WTC11 (cell line): ENCODE data around the gene MS4A13. TPM values are rescaled to one million over a fixed set of nuclear protein-coding genes. Genes with fewer than 3 reads are reported as not detected.
"Not testable (repeated sequence)": the region's sequence is repeated elsewhere in the genome, so short reads cannot be mapped to it uniquely, and the experiment has no call there.

Experiments used
- ATAC-seq: fragments of 200-7000 bp; cut with Tn5 transposase; 2 replicates; pipeline ENCODE4 v1.10.0; 2021; ENCODE audit warnings: mild to moderate bottlenecking, moderate library complexity
- CTCF ChIA-PET: fragments of 300-600 bp; sonication (Branson Sonifier 250); formaldehyde crosslinking; loops from one replicate; lab custom pipeline; 2021; ENCODE audit warnings: antibody characterized with exemption; lab: Charles Lee
- POLR2A ChIA-PET: fragments of 350-600 bp; sonication (Branson Sonifier 250); formaldehyde crosslinking; loops from one replicate; lab custom pipeline; 2021; ENCODE audit warnings: antibody characterized with exemption; lab: Charles Lee
- DNase-seq: peaks from one replicate; pipeline ENCODE4 v3.0.0; 2021; ENCODE audit warnings: low spot score
- H3K27ac Mint-ChIP-seq: 2 replicates; pipeline ENCODE4 v1.8.0; 2021; ENCODE audit warnings: mixed read lengths
- H3K27me3 Mint-ChIP-seq: 2 replicates; pipeline ENCODE4 v1.8.0; 2021; ENCODE audit warnings: low read depth, mild to moderate bottlenecking, moderate library complexity, mixed read lengths
- H3K36me3 Mint-ChIP-seq: 2 replicates; pipeline ENCODE4 v1.8.0; 2021; ENCODE audit warnings: mixed read lengths
- H3K4me1 Mint-ChIP-seq: 2 replicates; pipeline ENCODE4 v1.8.0; 2022; ENCODE audit warnings: mixed read lengths
- H3K4me3 Mint-ChIP-seq: 2 replicates; pipeline ENCODE4 v1.8.0; 2021; ENCODE audit warnings: mild to moderate bottlenecking, moderate library complexity, mixed read lengths
- H3K9me3 Mint-ChIP-seq: 2 replicates; pipeline ENCODE4 v1.8.0; 2021; ENCODE audit warnings: mixed read lengths
- AR ChIP-seq: fragments of 250-450 bp; sonication (Bioruptor Pico); IDR thresholded peaks from 2 replicates; pipeline ENCODE4 v1.9.0; 2021; ENCODE audit warnings: mild to moderate bottlenecking
- ARID4B ChIP-seq: sonication (generic); formaldehyde crosslinking; IDR thresholded peaks from 2 replicates; pipeline ENCODE4 v1.8.0; 2023; ENCODE audit warnings: missing genetic modification reagents, mild to moderate bottlenecking, borderline replicate concordance
- ATF3 ChIP-seq: sonication (generic); formaldehyde crosslinking; conservative IDR thresholded peaks from 2 replicates; pipeline ENCODE4 v1.8.1; 2022; ENCODE audit warnings: mild to moderate bottlenecking, missing genetic modification reagents
- E2F4 ChIP-seq: sonication (generic); formaldehyde crosslinking; IDR thresholded peaks from 2 replicates; pipeline ENCODE4 v1.8.1; 2022; ENCODE audit warnings: low read depth, mild to moderate bottlenecking, moderate library complexity, missing genetic modification reagents, borderline replicate concordance
- ELF4 ChIP-seq: sonication (generic); formaldehyde crosslinking; IDR thresholded peaks from 2 replicates; pipeline ENCODE4 v1.8.1; 2022; ENCODE audit warnings: low read depth, mild to moderate bottlenecking, moderate library complexity, missing genetic modification reagents
- EMX1 ChIP-seq: fragments of 250-450 bp; sonication (Bioruptor Pico); IDR thresholded peaks from 2 replicates; pipeline ENCODE4 v1.8.0; 2021; ENCODE audit warnings: mild to moderate bottlenecking
- IRF2 ChIP-seq: sonication (generic); formaldehyde crosslinking; IDR thresholded peaks from 2 replicates; pipeline ENCODE4 v1.8.0; 2022; ENCODE audit warnings: low read depth, missing genetic modification reagents, borderline replicate concordance
- JAZF1 ChIP-seq: fragments of 250-450 bp; sonication (Bioruptor Pico); IDR thresholded peaks from 2 replicates; pipeline ENCODE4 v1.9.0; 2021; ENCODE audit warnings: moderate library complexity, mild to moderate bottlenecking, inconsistent platforms
- JUN ChIP-seq: sonication (generic); formaldehyde crosslinking; IDR thresholded peaks from 2 replicates; pipeline ENCODE4 v1.8.0; 2023; ENCODE audit warnings: mild to moderate bottlenecking, missing genetic modification reagents
- KAT7 ChIP-seq: sonication (generic); formaldehyde crosslinking; IDR thresholded peaks from 2 replicates; pipeline ENCODE4 v1.8.1; 2023; ENCODE audit warnings: missing genetic modification reagents, mild to moderate bottlenecking, borderline replicate concordance
- MXD4 ChIP-seq: fragments of 250-450 bp; sonication (Bioruptor Pico); IDR thresholded peaks from 2 replicates; pipeline ENCODE4 v1.8.0; 2021; ENCODE audit warnings: mild to moderate bottlenecking, moderate library complexity, borderline replicate concordance
- NFE2L1 ChIP-seq: sonication (generic); formaldehyde crosslinking; IDR thresholded peaks from 2 replicates; pipeline ENCODE4 v1.8.1; 2023; ENCODE audit warnings: missing genetic modification reagents
- NR2C2 ChIP-seq: sonication (generic); formaldehyde crosslinking; IDR thresholded peaks from 2 replicates; pipeline ENCODE4 v1.8.0; 2022; ENCODE audit warnings: mild to moderate bottlenecking, missing genetic modification reagents
- PREB ChIP-seq: sonication (generic); formaldehyde crosslinking; IDR thresholded peaks from 2 replicates; pipeline ENCODE4 v1.8.1; 2022; ENCODE audit warnings: mild to moderate bottlenecking, missing genetic modification reagents, moderate library complexity, borderline replicate concordance
- RELA ChIP-seq: sonication (generic); formaldehyde crosslinking; IDR thresholded peaks from 2 replicates; pipeline ENCODE4 v1.8.1; 2022; ENCODE audit warnings: missing genetic modification reagents, mild to moderate bottlenecking, borderline replicate concordance
- SP1 ChIP-seq: sonication (generic); formaldehyde crosslinking; conservative IDR thresholded peaks from 2 replicates; pipeline ENCODE4 v1.8.1; 2022; ENCODE audit warnings: missing genetic modification reagents
- TCF7 ChIP-seq: sonication (generic); formaldehyde crosslinking; IDR thresholded peaks from 2 replicates; pipeline ENCODE4 v1.8.0; 2022; ENCODE audit warnings: mild to moderate bottlenecking, low read depth, missing genetic modification reagents, moderate library complexity
- TEAD4 ChIP-seq: sonication (generic); formaldehyde crosslinking; IDR thresholded peaks from 2 replicates; pipeline ENCODE4 v1.8.0; 2022; ENCODE audit warnings: mild to moderate bottlenecking, missing genetic modification reagents
- ZNF317 ChIP-seq: sonication (generic); formaldehyde crosslinking; IDR thresholded peaks from 2 replicates; pipeline ENCODE4 v1.8.1; 2023; ENCODE audit warnings: low read depth, mild to moderate bottlenecking, moderate library complexity, missing genetic modification reagents, borderline replicate concordance
- ZNF396 ChIP-seq: fragments of 250-450 bp; sonication (Bioruptor Pico); IDR thresholded peaks from 2 replicates; pipeline ENCODE4 v1.8.0; 2021; ENCODE audit warnings: mild to moderate bottlenecking, moderate library complexity, borderline replicate concordance
- total RNA-seq: library from RNA; stranded (reverse); gene quantifications from 3 replicates; pipeline ENCODE4 v1.2.3, GENCODE V29; 2021

Gene MS4A13
- total RNA-seq, 1 experiment from 2014 or later, result not detected

GRCh38 chr11:60510209-60510608 lies 5.0 kb upstream of the MS4A13 start:
- H3K9me3 Mint-ChIP-seq, result peaks cover 28% of the 10 kb centered on the region
- CTCF ChIA-PET, ATAC-seq: not testable (repeated sequence)

GRCh38 chr11:60511393-60511792 lies 3.8 kb upstream of the MS4A13 start:
- CTCF ChIA-PET, result no interaction called here
- no peak for ATAC-seq
- Mint-ChIP-seq H3K27ac (no peak overlapping the region), H3K27me3 (no peaks in the 10 kb centered on the region), H3K4me1 (peaks cover 6% of the 10 kb centered on the region), H3K9me3 (peaks cover 28% of the 10 kb centered on the region), H3K36me3 (peaks cover 19% of the 10 kb centered on the region)
- DNase-seq, result no peak
- POLR2A ChIA-PET, result no interaction called here
- TF ChIP-seq EMX1 (no peak), ELF4 (CRISPR knock-in tag) (no peak), SP1 (no peak), ZNF317 (no peak)
- TF ChIP-seq, all 79 proteins: peak for 0
- H3K4me3 Mint-ChIP-seq, result no peak overlapping the region

More at GRCh38 chr11:60510209-60510608, 5.0 kb upstream of the MS4A13 start:
- DNase-seq, H3K4me1 Mint-ChIP-seq, POLR2A ChIA-PET, H3K4me3 Mint-ChIP-seq, H3K27me3 Mint-ChIP-seq, H3K27ac Mint-ChIP-seq: not testable (repeated sequence)
- peaks cover 19% of the 10 kb centered on the region for H3K36me3 Mint-ChIP-seq

GRCh38 chr11:60512651-60513225 lies 2.5 kb upstream of the MS4A13 start:
- TF ChIP-seq TCF7 (no peak), ARID4B (CRISPR knock-in tag) (no peak), MXD4 (CRISPR knock-in tag) (no peak), NFE2L1 (CRISPR knock-in tag) (no peak), NR2C2 (CRISPR knock-in tag) (no peak), TEAD4 (no peak), JAZF1 (CRISPR knock-in tag) (no peak), E2F4 (no peak), JUN (no peak), ZNF396 (CRISPR knock-in tag) (no peak), PREB (CRISPR knock-in tag) (no peak), KAT7 (CRISPR knock-in tag) (no peak), AR (CRISPR knock-in tag) (no peak), RELA (CRISPR knock-in tag) (no peak), IRF2 (no peak), ATF3 (CRISPR knock-in tag) (no peak)
- Mint-ChIP-seq H3K27ac (no peak overlapping the region), H3K27me3 (no peaks in the 10 kb centered on the region), H3K4me3 (no peak overlapping the region), H3K4me1 (peaks cover 6% of the 10 kb centered on the region), H3K9me3 (peaks cover 25% of the 10 kb centered on the region), H3K36me3 (peaks cover 19% of the 10 kb centered on the region)
- ATAC-seq (no peak), DNase-seq (no peak)
- ChIA-PET CTCF (no interaction called here), POLR2A (interaction anchor here (0.6 kb wide), 1 partner anchor 14 kb away, joined by 3 read pairs; no protein-coding TSS in a partner anchor)
